Activated B cell treated with CpG ODN at 0.5 μM for 24 hours (primary cell): ENCODE results near the gene TEX44. TPM values are rescaled to one million over a fixed set of nuclear protein-coding genes. Genes with fewer than 3 reads are reported as not detected.

Source experiments
- ATAC-seq: fragments of 200-7000 bp; cut with Tn5 transposase; one replicate; pipeline ENCODE4 v1.10.0; 2021; ENCODE audit warnings: low read depth, mild to moderate bottlenecking, moderate library complexity
- CTCF ChIA-PET: fragments of 350-600 bp; sonication (Branson Sonifier 250); formaldehyde crosslinking; loops from one replicate; lab custom pipeline; 2021; ENCODE audit warnings: antibody characterized with exemption; lab: Charles Lee
- POLR2A ChIA-PET: fragments of 350-600 bp; sonication (Branson Sonifier 250); formaldehyde crosslinking; loops from one replicate; lab custom pipeline; 2021; ENCODE audit warnings: antibody characterized with exemption; lab: Charles Lee
- DNase-seq: peaks from one replicate; pipeline ENCODE4 v3.0.0; 2022
- H3K27ac Mint-ChIP-seq: one replicate; pipeline ENCODE4 v1.8.0; 2020; ENCODE audit warnings: mixed read lengths
- H3K27me3 Mint-ChIP-seq: one replicate; pipeline ENCODE4 v1.8.0; 2021; ENCODE audit warnings: mixed read lengths
- H3K36me3 Mint-ChIP-seq: one replicate; pipeline ENCODE4 v1.8.0; 2021; ENCODE audit warnings: low read depth, mixed read lengths
- H3K4me1 Mint-ChIP-seq: one replicate; pipeline ENCODE4 v1.8.0; 2021; ENCODE audit warnings: mixed read lengths
- H3K4me3 Mint-ChIP-seq: one replicate; pipeline ENCODE4 v1.8.0; 2020; ENCODE audit warnings: mild to moderate bottlenecking, mixed read lengths
- H3K9me3 Mint-ChIP-seq: one replicate; pipeline ENCODE4 v1.8.0; 2020; ENCODE audit warnings: mixed read lengths
- CTCF ChIP-seq: fragments of 200-600 bp; IDR thresholded peaks from one replicate; pipeline ENCODE4 v1.8.0; 2022; ENCODE audit warnings: antibody characterized with exemption, mild to moderate bottlenecking
- intact Hi-C: fragments of 100-400 bp; cut with micrococcal nuclease; formaldehyde crosslinking; loops from one replicate; pipeline ENCODE4 v1.15.1; 2024
- total RNA-seq: library from RNA; stranded (reverse); gene quantifications from 2 replicates; pipeline ENCODE4 v1.2.3, GENCODE V29; 2022

TEX44 gene
- total RNA-seq, 1 donor from 2014 or later, result not detected

DNA sequence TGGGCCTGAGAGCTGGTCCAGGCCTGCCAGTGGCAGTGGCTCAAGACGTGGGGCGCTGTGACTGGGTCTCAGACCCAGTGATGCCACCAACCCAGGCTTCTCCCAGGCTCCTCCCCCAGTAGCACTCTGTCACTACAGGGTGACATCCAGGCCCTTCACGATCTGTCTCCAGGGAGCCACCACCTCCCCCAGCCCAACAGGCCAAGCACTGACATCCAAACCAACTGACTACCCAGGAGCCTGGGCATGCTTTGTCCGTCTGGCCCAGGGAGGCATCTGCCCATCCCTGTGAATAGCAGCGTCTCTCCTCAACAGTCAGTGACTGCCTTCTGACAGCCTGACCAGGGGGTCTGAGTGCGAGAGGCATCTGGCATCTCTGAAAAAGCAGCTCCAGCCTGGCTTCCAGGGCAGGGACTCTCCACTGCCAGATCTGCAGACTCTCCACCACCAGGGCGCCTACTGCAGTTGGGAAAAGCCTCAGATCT is 13.0 kb downstream of the TEX44 start:
- H3K4me3 Mint-ChIP-seq, result peak overlapping the region; percentile 57
- intact Hi-C loops, result loop anchor here (2.0 kb wide), 1 partner anchor 213 kb away; no protein-coding TSS in a partner anchor
- DNase-seq, result no peak
- H3K36me3 Mint-ChIP-seq, result no peaks in the 10 kb centered on the region
- CTCF ChIA-PET, result interaction anchor here (2.3 to 2.4 kb wide), 2 partner anchors 69 to 109 kb away, joined by 9 to 11 read pairs; no protein-coding TSS in a partner anchor
- no peak for ATAC-seq
- no peak for TF ChIP-seq CTCF
- POLR2A ChIA-PET, result interaction anchor here (0.5 to 3.0 kb wide), 10 partner anchors 8 to 193 kb away, joined by 5 to 95 read pairs (median 12); partner anchors contain the start of genes COPS7B, NCL and PTMA
- H3K9me3 Mint-ChIP-seq, result no peaks in the 10 kb centered on the region
- H3K27me3 Mint-ChIP-seq, result no peaks in the 10 kb centered on the region
- peak overlapping the region; percentile 87 for H3K27ac Mint-ChIP-seq
- peaks cover 33% of the 10 kb centered on the region for H3K4me1 Mint-ChIP-seq

DNA sequence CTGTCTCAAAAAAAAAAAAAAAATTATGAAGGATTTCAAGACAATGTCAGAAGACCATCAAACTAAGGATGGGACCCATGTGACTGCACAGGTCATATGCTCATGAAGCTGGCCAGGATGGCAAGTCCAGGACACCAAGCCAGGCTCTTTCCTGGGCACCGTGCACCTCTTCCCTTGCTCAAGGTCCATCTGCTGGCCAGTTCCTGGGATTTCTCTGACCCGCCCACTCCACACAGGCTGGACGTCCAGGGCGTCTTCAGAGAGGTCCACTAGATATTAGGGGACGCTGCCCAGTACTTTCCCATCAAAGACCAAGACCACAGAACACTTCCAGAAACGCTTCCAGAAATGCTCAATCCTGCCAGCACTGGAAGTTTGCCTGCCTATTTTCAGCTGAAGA is 14.3 kb downstream of the TEX44 start:
- ChIA-PET POLR2A (interaction anchor here (9.9 kb wide), 1 partner anchor 61 kb away, joined by 1242 read pairs; no protein-coding TSS in a partner anchor), CTCF (interaction anchor here (1.2 to 10.0 kb wide), 3 partner anchors 67 to 108 kb away, joined by 3 to 269 read pairs (median 3); no protein-coding TSS in a partner anchor)
- Mint-ChIP-seq H3K9me3 (no peaks in the 10 kb centered on the region), H3K4me3 (no peak overlapping the region), H3K4me1 (peaks cover 39% of the 10 kb centered on the region), H3K36me3 (no peaks in the 10 kb centered on the region), H3K27ac (no peak overlapping the region), H3K27me3 (no peaks in the 10 kb centered on the region)
- ATAC-seq, result no peak
- intact Hi-C loops, result no loop called here
- TF ChIP-seq CTCF, result no peak
- DNase-seq, result no peak

DNA sequence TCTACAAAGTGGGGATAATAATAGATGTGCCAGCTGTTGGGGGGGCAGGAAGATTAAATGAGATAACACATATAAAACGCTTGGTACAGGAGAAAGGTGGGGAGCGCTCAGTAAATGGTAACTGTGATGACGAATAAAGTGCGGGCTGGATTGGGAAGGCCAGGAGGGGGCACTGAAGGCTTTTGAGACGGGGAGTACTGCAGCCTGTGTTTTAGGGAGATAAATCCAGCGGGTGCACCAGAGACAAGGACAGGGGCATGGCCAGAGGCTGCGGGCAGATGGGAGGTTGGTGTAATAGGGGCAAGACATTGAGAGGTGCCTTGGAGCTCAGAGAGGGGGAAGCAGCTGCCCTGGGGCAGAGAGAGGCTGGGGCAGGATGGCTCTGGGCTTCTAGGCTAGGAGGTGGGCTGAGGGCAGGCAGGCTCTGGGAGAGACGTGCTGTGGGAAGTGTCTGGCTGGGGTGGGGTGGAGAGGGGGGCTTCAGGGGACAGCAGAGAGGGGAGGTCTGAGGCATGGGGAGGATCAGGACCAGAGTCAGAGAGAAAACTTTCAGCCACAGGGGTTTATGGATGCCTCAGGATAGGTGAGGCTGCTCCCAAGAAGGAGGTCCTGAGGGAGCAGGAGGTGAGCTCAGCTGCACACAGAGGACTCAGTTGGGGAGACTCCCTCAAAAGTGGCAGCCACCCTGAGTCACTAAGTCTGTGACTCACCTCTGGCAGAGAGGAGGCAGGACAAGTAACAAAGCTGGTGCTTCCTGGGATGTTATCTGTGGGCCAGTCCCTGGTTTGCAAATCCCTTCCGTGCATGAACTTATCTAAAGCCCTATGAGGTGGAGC is 18.8 kb downstream of the TEX44 start:
- Mint-ChIP-seq H3K9me3 (no peaks in the 10 kb centered on the region), H3K36me3 (no peaks in the 10 kb centered on the region), H3K4me3 (peak overlapping the region; percentile 8), H3K4me1 (peaks cover 46% of the 10 kb centered on the region), H3K27me3 (no peaks in the 10 kb centered on the region), H3K27ac (peak overlapping the region; percentile 96)
- no peak for DNase-seq
- TF ChIP-seq CTCF, result no peak
- ChIA-PET CTCF (interaction anchor here (0.8 to 10.0 kb wide), 12 partner anchors 11 to 174 kb away, joined by 3 to 269 read pairs (median 6); partner anchors contain the start of genes COPS7B and PTMA), POLR2A (interaction anchor here (0.6 to 9.9 kb wide), 12 partner anchors 7 to 170 kb away, joined by 4 to 1242 read pairs (median 34); partner anchors contain the start of genes NCL, PDE6D and PTMA)
- intact Hi-C loops, result loop anchor here (1.0 kb wide), 10 partner anchors 7 to 295 kb away; partner anchors contain the start of genes COPS7B, PDE6D and PTMA
- no peak for ATAC-seq

DNA sequence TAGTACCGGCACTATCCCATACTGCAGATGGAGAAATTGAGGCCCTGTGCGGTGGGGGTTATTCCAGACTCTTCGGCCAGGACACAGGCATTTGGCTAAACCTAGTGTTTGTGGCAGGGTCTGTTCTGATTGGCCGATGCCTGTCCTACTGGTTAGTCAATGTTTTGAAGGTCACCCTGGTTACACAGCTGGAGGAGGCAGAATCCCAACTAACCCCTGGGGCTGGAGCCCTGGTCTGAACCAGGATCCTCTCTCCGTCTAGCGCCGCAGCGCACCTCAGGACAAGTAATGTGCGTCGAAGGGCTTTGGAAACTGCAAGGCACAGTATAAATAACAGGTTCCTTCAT is 19.4 kb downstream of the TEX44 start:
- no peak for DNase-seq
- ChIA-PET POLR2A (interaction anchor here (0.6 to 9.9 kb wide), 12 partner anchors 7 to 169 kb away, joined by 4 to 1242 read pairs (median 34); partner anchors contain the start of genes NCL, PDE6D and PTMA), CTCF (interaction anchor here (0.6 to 10.0 kb wide), 12 partner anchors 11 to 173 kb away, joined by 3 to 269 read pairs (median 6); partner anchors contain the start of genes COPS7B and PTMA)
- H3K27me3 Mint-ChIP-seq, result no peaks in the 10 kb centered on the region
- no peak for TF ChIP-seq CTCF
- no peak for ATAC-seq
- intact Hi-C loops, result loop anchor here (1.0 kb wide), 10 partner anchors 8 to 294 kb away; partner anchors contain the start of genes COPS7B, PDE6D and PTMA
- peaks cover 47% of the 10 kb centered on the region for H3K4me1 Mint-ChIP-seq
- H3K9me3 Mint-ChIP-seq, result no peaks in the 10 kb centered on the region
- peak overlapping the region; percentile 96 for H3K27ac Mint-ChIP-seq
- H3K36me3 Mint-ChIP-seq, result no peaks in the 10 kb centered on the region
- peak overlapping the region; percentile 85 for H3K4me3 Mint-ChIP-seq
